ENCODE measurements around the gene PPP2R5D. TPM values are rescaled to one million over a fixed set of nuclear protein-coding genes. Genes with fewer than 3 reads are reported as not detected.

The PPP2R5D gene
- total RNA-seq = 10 to 100 TPM; 44.3 to 68.2 (median 52.6) TPM

DNA sequence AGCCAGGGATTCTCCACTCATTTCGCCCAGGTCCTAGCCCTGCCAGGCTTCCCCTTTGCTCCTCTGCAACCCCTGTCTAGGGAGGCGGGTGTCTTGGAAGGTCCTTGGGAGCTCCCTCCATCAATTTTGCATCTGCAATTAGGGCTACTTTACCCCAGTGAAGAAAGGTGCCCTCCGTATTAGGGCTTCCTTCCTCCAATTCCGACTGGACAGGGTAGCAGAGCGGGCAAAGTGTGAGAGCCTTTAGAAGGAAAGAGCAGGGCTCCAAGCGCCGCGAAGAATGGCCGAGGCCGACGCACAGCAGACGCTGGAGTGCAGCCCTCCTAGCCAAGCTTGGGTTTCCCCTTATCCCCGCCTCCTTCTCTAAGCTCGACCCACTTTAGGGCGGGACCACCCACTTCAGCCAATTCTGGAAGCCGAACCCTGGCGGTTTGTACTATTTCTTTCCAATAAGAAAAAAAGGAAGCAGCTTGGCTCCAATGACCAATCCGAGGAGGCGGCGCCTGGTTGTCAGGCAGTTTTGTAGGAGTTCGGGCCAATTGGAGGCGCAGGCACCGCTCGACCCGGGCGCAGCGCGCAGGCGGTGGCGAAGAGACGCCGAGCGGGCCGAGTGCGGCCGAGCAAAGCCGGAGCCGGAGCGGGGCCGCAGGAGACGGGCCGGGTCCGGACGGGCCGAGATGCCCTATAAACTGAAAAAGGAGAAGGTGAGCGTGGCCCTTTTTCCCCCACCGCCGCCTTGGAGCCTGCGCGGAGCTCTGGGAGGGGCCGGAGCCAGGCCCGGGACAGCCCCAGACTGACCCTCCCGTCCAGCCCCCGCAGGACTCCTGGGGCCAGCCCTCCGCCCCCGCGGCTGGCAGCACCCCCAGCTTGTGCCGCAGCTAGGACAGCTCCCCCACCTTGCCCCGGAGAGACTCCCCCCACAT is at the start of gene PPP2R5D:
Gene PPP2R5D, plus strand, starts transcription at position 570 of the 923 bp plus-strand sequence. Its CDS starts 108 bp downstream, at position 678.
- TF ChIP-seq POLR2A (IDR thresholded peaks at IDR 0.05) = peak; percentile 72 to 80
- TF ChIP-seq, protein P1, sequence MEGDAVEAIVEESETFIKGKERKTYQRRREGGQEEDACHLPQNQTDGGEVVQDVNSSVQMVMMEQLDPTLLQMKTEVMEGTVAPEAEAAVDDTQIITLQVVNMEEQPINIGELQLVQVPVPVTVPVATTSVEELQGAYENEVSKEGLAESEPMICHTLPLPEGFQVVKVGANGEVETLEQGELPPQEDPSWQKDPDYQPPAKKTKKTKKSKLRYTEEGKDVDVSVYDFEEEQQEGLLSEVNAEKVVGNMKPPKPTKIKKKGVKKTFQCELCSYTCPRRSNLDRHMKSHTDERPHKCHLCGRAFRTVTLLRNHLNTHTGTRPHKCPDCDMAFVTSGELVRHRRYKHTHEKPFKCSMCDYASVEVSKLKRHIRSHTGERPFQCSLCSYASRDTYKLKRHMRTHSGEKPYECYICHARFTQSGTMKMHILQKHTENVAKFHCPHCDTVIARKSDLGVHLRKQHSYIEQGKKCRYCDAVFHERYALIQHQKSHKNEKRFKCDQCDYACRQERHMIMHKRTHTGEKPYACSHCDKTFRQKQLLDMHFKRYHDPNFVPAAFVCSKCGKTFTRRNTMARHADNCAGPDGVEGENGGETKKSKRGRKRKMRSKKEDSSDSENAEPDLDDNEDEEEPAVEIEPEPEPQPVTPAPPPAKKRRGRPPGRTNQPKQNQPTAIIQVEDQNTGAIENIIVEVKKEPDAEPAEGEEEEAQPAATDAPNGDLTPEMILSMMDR (IDR thresholded peaks at IDR 0.05 in 4 of 5, conservative IDR thresholded peaks at IDR 0.05 in 1 of 5) = peak in 1 of 5 experiments; percentile 8
- DNase-seq (peak; percentile 98 to 99), ATAC-seq (peak; percentile 98 to 100)
- Histone ChIP-seq H3K27me3 (no peaks in the 10 kb centered on the region), H3K9me3 (no peaks in the 10 kb centered on the region), H3K36me3 (peaks cover 0 to 4% of the 10 kb centered on the region in 2 donors), H3K4me3 (peak within 1 kb of the TSS; percentile 83 to 89 (median 86)), H3K27ac (peak within 1 kb of the TSS; percentile 85 to 95 (median 90)), H3K4me1 (peaks cover 39 to 49% of the 10 kb centered on the region in 2 donors)
- intact Hi-C loops (cut with DNase I; ENCODE audit: low total_unique reads) (loop anchor here (2.0 kb wide), 3 partner anchors 29 to 71 kb away; partner anchors contain the start of genes CNPY3 and MEA1), in situ Hi-C loops (cut with MboI; ENCODE audit: low sequenced_read_pairs in 4 of 4) (no loop called here)

DNA sequence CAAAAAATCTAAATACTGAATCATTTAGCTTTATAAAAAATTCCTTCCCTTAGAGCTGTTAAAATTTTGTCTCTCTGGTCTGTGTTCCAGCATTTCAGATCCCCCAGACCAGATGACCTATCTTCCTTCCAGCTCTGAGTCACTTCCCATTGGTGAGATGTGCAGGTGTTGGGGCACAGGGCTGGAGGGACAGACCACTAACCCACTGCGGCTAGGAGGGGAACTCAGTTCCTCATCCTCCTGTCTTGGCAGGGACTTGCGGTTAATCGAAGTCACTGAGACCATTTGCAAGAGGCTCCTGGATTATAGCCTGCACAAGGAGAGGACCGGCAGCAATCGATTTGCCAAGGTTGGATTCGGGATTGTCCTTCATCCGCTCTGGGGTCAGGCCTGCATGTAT is 49.0 kb upstream of the PPP2R5D start:
- Histone ChIP-seq H3K27ac (no peak overlapping the region), H3K9me3 (no peaks in the 10 kb centered on the region), H3K4me3 (no peak overlapping the region), H3K36me3 (peaks cover 0 to 24% of the 10 kb centered on the region in 2 donors), H3K27me3 (no peaks in the 10 kb centered on the region), H3K4me1 (peaks cover 6 to 7% of the 10 kb centered on the region in 2 donors)
- intact Hi-C loops (cut with DNase I; ENCODE audit: low total_unique reads) = no loop called here
- DNase-seq = no peak
- no peak for ATAC-seq
- no peak for TF ChIP-seq POLR2A (IDR thresholded peaks at IDR 0.05)
- TF ChIP-seq, protein P1 (IDR thresholded peaks at IDR 0.05 in 4 of 5, conservative IDR thresholded peaks at IDR 0.05 in 1 of 5) = no peak
- in situ Hi-C loops (cut with MboI; ENCODE audit: low sequenced_read_pairs in 4 of 4) = no loop called here

DNA sequence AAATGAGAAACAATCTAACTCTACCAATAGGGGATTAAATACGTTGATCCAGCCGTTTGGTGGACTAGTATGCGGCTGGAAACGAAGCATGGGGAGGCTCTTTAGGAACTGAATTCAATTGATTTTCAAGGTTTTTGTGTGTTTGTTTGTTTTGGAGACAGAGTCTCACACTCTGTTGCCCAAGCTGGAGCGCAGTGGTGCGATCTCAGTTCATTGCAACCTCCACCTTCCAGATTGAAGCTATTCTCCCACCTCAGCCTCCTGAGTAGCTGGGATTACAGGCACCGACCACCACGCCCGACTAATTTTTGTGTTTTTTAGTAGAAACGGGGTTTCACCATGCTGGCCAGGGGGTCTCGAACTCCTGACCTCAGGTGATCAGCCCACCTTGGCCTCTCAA is 48.0 kb upstream of the PPP2R5D start:
- Histone ChIP-seq H3K27ac (no peak overlapping the region), H3K4me3 (no peak overlapping the region), H3K27me3 (no peaks in the 10 kb centered on the region), H3K36me3 (peaks cover 0 to 24% of the 10 kb centered on the region in 2 donors), H3K9me3 (no peaks in the 10 kb centered on the region), H3K4me1 (no peaks in the 10 kb centered on the region)
- intact Hi-C loops (cut with DNase I; ENCODE audit: low total_unique reads) = no loop called here
- TF ChIP-seq, protein P1 (IDR thresholded peaks at IDR 0.05 in 4 of 5, conservative IDR thresholded peaks at IDR 0.05 in 1 of 5) = no peak
- no peak for TF ChIP-seq POLR2A (IDR thresholded peaks at IDR 0.05)
- DNase-seq (no peak), ATAC-seq (no peak)
- in situ Hi-C loops (cut with MboI; ENCODE audit: low sequenced_read_pairs in 4 of 4) = no loop called here

DNA sequence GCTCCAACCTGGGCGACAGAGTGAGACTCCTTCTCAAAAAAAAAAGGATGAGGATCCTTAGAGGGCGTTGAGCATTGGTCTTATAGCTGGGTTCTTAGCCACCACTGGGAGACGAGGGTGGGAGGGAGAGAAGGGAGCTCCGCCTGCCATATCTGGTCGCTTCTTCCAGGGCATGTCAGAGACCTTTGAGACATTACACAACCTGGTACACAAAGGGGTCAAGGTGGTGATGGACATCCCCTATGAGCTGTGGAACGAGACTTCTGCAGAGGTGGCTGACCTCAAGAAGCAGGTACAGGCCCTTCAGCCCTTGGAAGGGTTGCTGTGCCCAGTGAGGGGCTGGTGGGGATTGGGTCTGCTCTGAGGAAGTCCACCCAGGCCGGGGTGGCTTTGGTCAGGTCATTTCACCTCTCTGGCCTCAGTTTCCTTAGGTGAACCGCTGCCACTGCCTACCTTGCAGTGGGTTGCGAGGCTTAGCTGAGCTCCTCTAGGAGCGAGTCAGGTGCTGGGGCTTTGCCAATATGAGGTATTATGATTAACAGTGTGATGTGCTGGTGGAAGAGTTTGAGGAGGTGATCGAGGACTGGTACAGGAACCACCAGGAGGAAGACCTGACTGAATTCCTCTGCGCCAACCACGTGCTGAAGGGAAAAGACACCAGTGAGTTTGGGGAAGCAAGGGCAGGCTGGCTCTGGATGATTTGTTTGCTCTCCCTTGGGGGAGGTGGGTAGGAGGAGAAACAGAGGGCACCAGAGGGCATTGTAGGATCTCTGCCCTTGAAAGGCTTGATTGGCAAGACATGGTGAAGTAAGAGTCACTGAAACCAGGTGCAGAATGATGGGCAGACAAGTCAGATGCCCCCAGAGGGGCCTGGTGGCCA is 46.6 kb upstream of the PPP2R5D start:
- H3K27me3 ChIP-seq = no peaks in the 10 kb centered on the region
- DNase-seq (no peak), ATAC-seq (no peak)
- intact Hi-C loops (cut with DNase I; ENCODE audit: low total_unique reads) = loop anchor here (2.0 kb wide), 1 partner anchor 27 kb away; no protein-coding TSS in a partner anchor
- no peaks in the 10 kb centered on the region for H3K4me1 ChIP-seq
- no peak overlapping the region for H3K4me3 ChIP-seq
- no peaks in the 10 kb centered on the region for H3K9me3 ChIP-seq
- in situ Hi-C loops (cut with MboI; ENCODE audit: low sequenced_read_pairs in 4 of 4) = no loop called here
- peaks cover 0 to 24% of the 10 kb centered on the region in 2 donors for H3K36me3 ChIP-seq
- H3K27ac ChIP-seq = no peak overlapping the region
- TF ChIP-seq, protein P1 (IDR thresholded peaks at IDR 0.05 in 4 of 5, conservative IDR thresholded peaks at IDR 0.05 in 1 of 5) = no peak
- TF ChIP-seq POLR2A (IDR thresholded peaks at IDR 0.05) = no peak

Data from gastrocnemius medialis (tissue), 4 donors.